Measurements from ENCODE around the gene ZBTB17.

The ZBTB17 gene

GRCh38 chr1:16020325-16020724 lies 44.4 kb upstream of the ZBTB17 start:
- TF ChIP-seq TAF1 (IDR thresholded peaks at IDR 0.05; ENCODE audit: borderline replicate concordance, insufficient read depth, low read length), result no peak
- TF ChIP-seq POLR2AphosphoS5 (IDR thresholded peaks at IDR 0.05; ENCODE audit: low read depth, low read length), result no peak
- no peak for TF ChIP-seq REST (IDR thresholded peaks at IDR 0.05; ENCODE audit: insufficient read depth in 1 of 2, low read depth in 2 of 2, low read length in 2 of 2)
- TF ChIP-seq FOXP2 (optimal IDR thresholded peaks at IDR 0.05; ENCODE audit: borderline replicate concordance, extremely low read depth, extremely low read length, insufficient read depth), result no peak
- no peak for TF ChIP-seq SIN3A (IDR thresholded peaks at IDR 0.05; ENCODE audit: borderline replicate concordance, insufficient read depth, low read length)

- TF ChIP-seq POLR2AphosphoS5 (IDR thresholded peaks at IDR 0.05; ENCODE audit: low read depth, low read length) (no peak), REST (IDR thresholded peaks at IDR 0.05; ENCODE audit: insufficient read depth in 1 of 2, low read depth in 2 of 2, low read length in 2 of 2) (no peak)
Observed at GRCh38 chr1:16019644-16020277, 43.9 kb upstream of the ZBTB17 start.

GRCh38 chr1:16018749-16019643 lies 43.1 kb upstream of the ZBTB17 start:
- no peak for TF ChIP-seq SIN3A (IDR thresholded peaks at IDR 0.05; ENCODE audit: borderline replicate concordance, insufficient read depth, low read length)

- no peak for TF ChIP-seq POLR2AphosphoS5 (IDR thresholded peaks at IDR 0.05; ENCODE audit: low read depth, low read length)
- no peak for TF ChIP-seq SIN3A (IDR thresholded peaks at IDR 0.05; ENCODE audit: borderline replicate concordance, insufficient read depth, low read length)
- TF ChIP-seq REST (IDR thresholded peaks at IDR 0.05; ENCODE audit: insufficient read depth in 1 of 2, low read depth in 2 of 2, low read length in 2 of 2), result no peak
- TF ChIP-seq TAF1 (IDR thresholded peaks at IDR 0.05; ENCODE audit: borderline replicate concordance, insufficient read depth, low read length), result no peak
- no peak for TF ChIP-seq FOXP2 (optimal IDR thresholded peaks at IDR 0.05; ENCODE audit: borderline replicate concordance, extremely low read depth, extremely low read length, insufficient read depth)
Observed at GRCh38 chr1:16018308-16018707, 42.4 kb upstream of the ZBTB17 start.

GRCh38 chr1:16017461-16018303 lies 41.8 kb upstream of the ZBTB17 start, which contains the start of gene HSPB7:
Gene HSPB7, minus strand, starts transcription at chr1:16018043. Its CDS starts 80 bp downstream, at chr1:16017963.
- no peak for TF ChIP-seq REST (IDR thresholded peaks at IDR 0.05; ENCODE audit: insufficient read depth in 1 of 2, low read depth in 2 of 2, low read length in 2 of 2)
- no peak for TF ChIP-seq POLR2AphosphoS5 (IDR thresholded peaks at IDR 0.05; ENCODE audit: low read depth, low read length)
- no peak for TF ChIP-seq FOXP2 (optimal IDR thresholded peaks at IDR 0.05; ENCODE audit: borderline replicate concordance, extremely low read depth, extremely low read length, insufficient read depth)
- TF ChIP-seq TAF1 (IDR thresholded peaks at IDR 0.05; ENCODE audit: borderline replicate concordance, insufficient read depth, low read length), result no peak
- TF ChIP-seq SIN3A (IDR thresholded peaks at IDR 0.05; ENCODE audit: borderline replicate concordance, insufficient read depth, low read length), result no peak

All from PFSK-1 (cell line).